ENCODE data around the gene CAP2.

Gene CAP2

DNA sequence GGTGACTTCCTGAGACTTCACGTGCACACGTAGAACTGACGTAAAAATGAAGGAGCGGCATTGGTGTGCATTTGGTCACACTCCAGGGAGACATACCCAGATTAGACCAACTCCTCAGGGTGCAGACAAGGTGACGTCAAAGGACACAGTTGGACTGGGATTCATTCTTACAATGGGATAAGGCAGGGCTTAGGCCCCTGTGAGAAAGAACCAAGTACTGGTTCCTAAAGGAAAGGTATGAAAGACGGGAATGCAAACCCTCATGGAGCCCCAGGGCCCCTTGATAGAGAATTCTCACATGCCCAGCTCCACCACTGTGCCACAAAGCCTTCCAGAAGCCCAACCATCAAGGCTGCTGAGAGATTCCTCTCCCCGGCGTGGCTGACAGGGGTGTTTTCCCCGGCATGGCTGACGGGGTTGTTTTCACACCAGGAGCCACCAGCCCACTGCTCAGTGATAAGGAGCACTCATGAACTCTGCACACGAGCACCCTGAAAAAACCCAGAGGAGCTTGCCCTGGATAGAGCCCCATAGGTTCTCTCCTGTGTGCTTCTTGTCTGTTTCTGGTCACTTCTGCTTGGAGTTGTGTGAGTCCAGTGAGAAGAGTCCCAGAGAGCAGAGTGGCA, 90.1 kb downstream of the CAP2 start:
- H3K4me1 ChIP-seq (ENCODE audit: control insufficient read depth, low read length) = no peaks in the 10 kb centered on the region
- H3K79me2 ChIP-seq (ENCODE audit: control insufficient read depth, low read length) = no peaks in the 10 kb centered on the region
- no peaks in the 10 kb centered on the region for H3F3A ChIP-seq (ENCODE audit: control insufficient read depth, insufficient read depth)
- TF ChIP-seq, protein P1, sequence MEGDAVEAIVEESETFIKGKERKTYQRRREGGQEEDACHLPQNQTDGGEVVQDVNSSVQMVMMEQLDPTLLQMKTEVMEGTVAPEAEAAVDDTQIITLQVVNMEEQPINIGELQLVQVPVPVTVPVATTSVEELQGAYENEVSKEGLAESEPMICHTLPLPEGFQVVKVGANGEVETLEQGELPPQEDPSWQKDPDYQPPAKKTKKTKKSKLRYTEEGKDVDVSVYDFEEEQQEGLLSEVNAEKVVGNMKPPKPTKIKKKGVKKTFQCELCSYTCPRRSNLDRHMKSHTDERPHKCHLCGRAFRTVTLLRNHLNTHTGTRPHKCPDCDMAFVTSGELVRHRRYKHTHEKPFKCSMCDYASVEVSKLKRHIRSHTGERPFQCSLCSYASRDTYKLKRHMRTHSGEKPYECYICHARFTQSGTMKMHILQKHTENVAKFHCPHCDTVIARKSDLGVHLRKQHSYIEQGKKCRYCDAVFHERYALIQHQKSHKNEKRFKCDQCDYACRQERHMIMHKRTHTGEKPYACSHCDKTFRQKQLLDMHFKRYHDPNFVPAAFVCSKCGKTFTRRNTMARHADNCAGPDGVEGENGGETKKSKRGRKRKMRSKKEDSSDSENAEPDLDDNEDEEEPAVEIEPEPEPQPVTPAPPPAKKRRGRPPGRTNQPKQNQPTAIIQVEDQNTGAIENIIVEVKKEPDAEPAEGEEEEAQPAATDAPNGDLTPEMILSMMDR (IDR thresholded peaks at IDR 0.05; ENCODE audit: low read depth, low read length, poor library complexity, severe bottlenecking) = no peak
- TF ChIP-seq EZH2phosphoT487 (IDR thresholded peaks at IDR 0.05; ENCODE audit: borderline replicate concordance, low read length) = no peak
- no peaks in the 10 kb centered on the region for H4K20me1 ChIP-seq (ENCODE audit: control insufficient read depth, insufficient read depth, low read depth, low read length)
- no peak overlapping the region for H3K4me2 ChIP-seq (ENCODE audit: low read length)
- no peaks in the 10 kb centered on the region for H3K9me2 ChIP-seq (replicated peaks; ENCODE audit: control insufficient read depth, low read length)
- no peaks in the 10 kb centered on the region for H3K9me3 ChIP-seq (ENCODE audit: control insufficient read depth, insufficient read depth, low read length)
- H3K27ac ChIP-seq (ENCODE audit: low read depth, low read length) = no peak overlapping the region
- H3K36me3 ChIP-seq (ENCODE audit: control insufficient read depth, low read length) = no peaks in the 10 kb centered on the region
- no peak overlapping the region for H3K4me3 ChIP-seq (ENCODE audit: low read length)
- no peaks in the 10 kb centered on the region for H3K27me3 ChIP-seq (ENCODE audit: control insufficient read depth, low read length)

DNA sequence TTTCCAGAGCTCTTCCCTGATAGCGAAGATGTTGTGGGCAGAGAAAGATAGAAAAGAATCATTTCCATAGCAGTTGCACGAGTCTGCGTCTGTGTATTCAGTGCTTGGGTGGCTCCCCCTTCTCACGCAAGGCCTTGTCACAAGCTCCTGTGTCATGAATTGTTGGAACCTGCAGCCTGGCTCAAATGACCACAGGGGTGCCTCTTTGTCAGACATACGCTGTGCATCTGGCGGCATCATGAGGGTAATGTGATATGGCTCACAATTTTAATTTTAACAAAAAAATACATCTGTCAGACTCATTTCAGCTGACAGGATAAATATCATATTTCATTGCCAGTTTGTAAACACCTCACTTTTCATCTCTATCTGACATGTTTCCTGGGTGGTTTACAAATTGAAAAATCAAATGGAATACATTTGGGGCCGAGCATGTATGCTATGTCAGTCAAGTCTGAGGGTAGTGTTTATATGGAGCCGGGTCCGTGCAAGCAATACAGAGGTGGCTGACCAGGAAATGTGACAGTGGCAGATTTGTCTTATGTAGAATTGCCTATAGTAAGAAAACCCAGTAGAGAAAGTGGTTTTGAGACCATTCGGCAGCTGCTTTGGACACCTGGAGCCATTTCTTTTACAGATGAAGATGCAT, 90.9 kb downstream of the CAP2 start:
- no peaks in the 10 kb centered on the region for H3F3A ChIP-seq (ENCODE audit: control insufficient read depth, insufficient read depth)

DNA sequence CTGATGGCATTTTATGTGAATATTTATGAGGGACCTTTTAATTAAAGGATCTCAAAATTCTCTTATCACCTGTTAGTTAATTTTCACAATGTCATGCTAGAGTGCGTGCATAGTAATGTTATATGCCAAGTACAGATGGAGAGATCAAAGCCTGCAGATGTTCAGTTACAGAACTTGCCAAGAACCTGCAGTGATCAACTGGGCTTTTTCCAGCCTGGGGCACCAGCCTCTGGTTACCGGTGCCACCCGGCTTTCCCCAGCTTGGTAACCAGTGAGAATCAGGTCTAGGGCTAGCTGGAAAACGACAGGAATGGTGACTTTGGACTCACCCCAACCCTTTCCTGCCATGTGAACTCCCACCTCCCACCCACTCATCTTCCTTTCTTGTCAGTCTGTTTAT, 91.8 kb downstream of the CAP2 start:
- Histone ChIP-seq H3K9me2 (replicated peaks; ENCODE audit: control insufficient read depth, low read length) (no peaks in the 10 kb centered on the region), H3F3A (ENCODE audit: control insufficient read depth, insufficient read depth) (no peaks in the 10 kb centered on the region), H3K36me3 (ENCODE audit: control insufficient read depth, low read length) (no peaks in the 10 kb centered on the region), H3K4me3 (ENCODE audit: low read length) (no peak overlapping the region), H3K79me2 (ENCODE audit: control insufficient read depth, low read length) (no peaks in the 10 kb centered on the region), H3K9me3 (ENCODE audit: control insufficient read depth, insufficient read depth, low read length) (no peaks in the 10 kb centered on the region), H3K4me1 (ENCODE audit: control insufficient read depth, low read length) (no peaks in the 10 kb centered on the region), H3K27me3 (ENCODE audit: control insufficient read depth, low read length) (no peaks in the 10 kb centered on the region), H3K4me2 (ENCODE audit: low read length) (no peak overlapping the region), H3K27ac (ENCODE audit: low read depth, low read length) (no peak overlapping the region), H4K20me1 (ENCODE audit: control insufficient read depth, insufficient read depth, low read depth, low read length) (no peaks in the 10 kb centered on the region)
- TF ChIP-seq, protein P1 (IDR thresholded peaks at IDR 0.05; ENCODE audit: low read depth, low read length, poor library complexity, severe bottlenecking) = no peak
- no peak for TF ChIP-seq EZH2phosphoT487 (IDR thresholded peaks at IDR 0.05; ENCODE audit: borderline replicate concordance, low read length)

More for the DNA sequence above, 90.9 kb downstream of the CAP2 start:
- no peak overlapping the region for H3K4me2 ChIP-seq (ENCODE audit: low read length)
- H3K27me3 ChIP-seq (ENCODE audit: control insufficient read depth, low read length) = no peaks in the 10 kb centered on the region
- no peaks in the 10 kb centered on the region for H3K9me3 ChIP-seq (ENCODE audit: control insufficient read depth, insufficient read depth, low read length)
- H3K9me2 ChIP-seq (replicated peaks; ENCODE audit: control insufficient read depth, low read length) = no peaks in the 10 kb centered on the region
- H3K36me3 ChIP-seq (ENCODE audit: control insufficient read depth, low read length) = no peaks in the 10 kb centered on the region
- no peak overlapping the region for H3K4me3 ChIP-seq (ENCODE audit: low read length)
- no peaks in the 10 kb centered on the region for H3K79me2 ChIP-seq (ENCODE audit: control insufficient read depth, low read length)
- no peak overlapping the region for H3K27ac ChIP-seq (ENCODE audit: low read depth, low read length)
- H4K20me1 ChIP-seq (ENCODE audit: control insufficient read depth, insufficient read depth, low read depth, low read length) = no peaks in the 10 kb centered on the region
- no peaks in the 10 kb centered on the region for H3K4me1 ChIP-seq (ENCODE audit: control insufficient read depth, low read length)
- TF ChIP-seq EZH2phosphoT487 (IDR thresholded peaks at IDR 0.05; ENCODE audit: borderline replicate concordance, low read length) = no peak
- TF ChIP-seq, protein P1 (IDR thresholded peaks at IDR 0.05; ENCODE audit: low read depth, low read length, poor library complexity, severe bottlenecking) = no peak

All from DOHH2 (cell line).